Activated T-helper 1 cell treated with anti-CD3 and anti-CD28 coated beads, Interleukin-2, amount 50 U/mL, for 16 hours (primary cell): ENCODE results near the gene CFAP20DC.
"Not testable (repeated sequence)": the region's sequence is repeated elsewhere in the genome, so short reads cannot be mapped to it uniquely, and the experiment has no call there.

Experiments
- DNase-seq, 2 donors: peaks; one replicate each; pipeline ENCODE4 v3.0.0-alpha.2; 2020; ENCODE audit warnings: low read depth in 1 of 2, low spot score in 1 of 2

CFAP20DC gene

DNA sequence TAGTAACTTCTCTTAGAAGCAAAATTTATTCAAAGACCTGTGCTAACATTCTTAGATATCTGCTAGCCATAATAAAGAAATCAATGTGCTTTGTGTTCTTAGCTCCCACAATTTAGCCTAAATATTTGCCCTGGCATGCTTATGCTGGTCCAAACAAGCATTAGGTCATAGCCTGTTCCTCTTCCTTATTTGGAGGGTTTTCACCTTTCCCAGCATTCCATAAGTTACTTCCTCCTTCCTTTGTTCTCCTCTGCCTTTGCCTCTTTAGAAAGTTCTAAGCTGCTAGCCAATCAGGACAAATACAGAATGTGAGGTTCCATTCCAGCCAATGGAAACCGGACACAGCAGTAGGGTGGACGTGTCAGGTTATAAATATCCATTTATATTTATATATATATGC, 345.5 kb downstream of the CFAP20DC start:
- not testable (repeated sequence) for DNase-seq

- no peak for DNase-seq
Observed at GRCh38 chr3:58698246-58698645, 351.6 kb downstream of the CFAP20DC start.

DNA sequence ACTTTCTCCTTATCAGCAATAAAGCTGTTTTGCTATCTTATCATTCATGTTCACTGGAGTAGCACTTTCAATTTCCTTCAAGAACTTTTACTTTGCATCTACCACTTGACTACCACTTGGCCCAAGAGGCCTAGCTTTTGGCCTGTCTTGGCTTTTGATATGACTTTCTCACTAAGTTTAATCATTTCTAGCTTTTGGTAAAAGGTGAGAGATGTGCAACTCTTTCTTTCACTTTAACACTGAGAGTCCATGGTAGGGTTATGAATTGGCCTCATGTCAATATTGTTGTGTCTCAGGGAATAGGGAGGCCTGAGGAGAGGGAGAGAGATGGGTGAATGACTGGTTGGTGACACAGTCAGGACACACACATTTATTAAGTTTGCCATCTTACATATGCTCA, 352.3 kb downstream of the CFAP20DC start:
- DNase-seq, result no peak

DNA sequence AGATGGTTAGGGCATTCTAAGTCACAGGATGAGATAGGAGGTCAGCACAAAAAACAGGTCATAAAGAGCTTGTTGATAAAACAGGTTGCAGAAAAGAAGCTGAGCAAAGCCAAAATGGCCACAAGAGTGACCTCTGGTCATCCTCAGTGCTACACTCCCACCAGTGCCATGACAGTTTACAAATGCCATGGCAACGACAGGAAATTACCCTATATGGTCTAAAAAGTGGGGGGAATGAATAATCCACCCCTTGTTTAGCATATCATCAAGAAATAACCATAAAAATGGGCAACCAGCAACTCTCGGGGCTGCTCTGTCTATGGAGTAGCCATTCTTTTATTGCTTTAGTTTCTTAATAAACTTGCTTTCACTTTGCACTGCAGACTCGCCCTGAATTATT, 353.0 kb downstream of the CFAP20DC start:
- DNase-seq, result not testable (repeated sequence)

- DNase-seq, result no peak
Observed at GRCh38 chr3:58696093-58696492, 353.7 kb downstream of the CFAP20DC start.

DNA sequence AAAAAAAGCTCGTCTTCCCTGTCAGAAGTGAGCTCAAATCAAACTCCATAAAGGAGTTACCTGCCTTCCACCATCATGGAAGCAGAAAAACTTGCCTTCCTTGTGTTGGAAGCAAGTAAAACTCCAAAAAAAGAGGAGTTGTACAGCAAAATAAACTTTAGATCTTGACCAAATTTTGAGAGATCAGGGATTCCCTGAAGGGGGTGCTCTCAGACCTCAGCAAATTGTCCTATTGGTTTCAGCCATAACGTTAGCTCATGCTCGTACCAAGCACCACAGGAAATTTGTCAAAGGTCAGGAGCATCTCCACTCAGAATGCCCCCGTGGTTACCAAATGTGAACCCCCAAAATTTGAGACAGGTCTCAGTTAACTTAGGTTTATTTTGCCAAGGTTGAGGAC, 354.5 kb downstream of the CFAP20DC start:
- not testable (repeated sequence) for DNase-seq

DNA sequence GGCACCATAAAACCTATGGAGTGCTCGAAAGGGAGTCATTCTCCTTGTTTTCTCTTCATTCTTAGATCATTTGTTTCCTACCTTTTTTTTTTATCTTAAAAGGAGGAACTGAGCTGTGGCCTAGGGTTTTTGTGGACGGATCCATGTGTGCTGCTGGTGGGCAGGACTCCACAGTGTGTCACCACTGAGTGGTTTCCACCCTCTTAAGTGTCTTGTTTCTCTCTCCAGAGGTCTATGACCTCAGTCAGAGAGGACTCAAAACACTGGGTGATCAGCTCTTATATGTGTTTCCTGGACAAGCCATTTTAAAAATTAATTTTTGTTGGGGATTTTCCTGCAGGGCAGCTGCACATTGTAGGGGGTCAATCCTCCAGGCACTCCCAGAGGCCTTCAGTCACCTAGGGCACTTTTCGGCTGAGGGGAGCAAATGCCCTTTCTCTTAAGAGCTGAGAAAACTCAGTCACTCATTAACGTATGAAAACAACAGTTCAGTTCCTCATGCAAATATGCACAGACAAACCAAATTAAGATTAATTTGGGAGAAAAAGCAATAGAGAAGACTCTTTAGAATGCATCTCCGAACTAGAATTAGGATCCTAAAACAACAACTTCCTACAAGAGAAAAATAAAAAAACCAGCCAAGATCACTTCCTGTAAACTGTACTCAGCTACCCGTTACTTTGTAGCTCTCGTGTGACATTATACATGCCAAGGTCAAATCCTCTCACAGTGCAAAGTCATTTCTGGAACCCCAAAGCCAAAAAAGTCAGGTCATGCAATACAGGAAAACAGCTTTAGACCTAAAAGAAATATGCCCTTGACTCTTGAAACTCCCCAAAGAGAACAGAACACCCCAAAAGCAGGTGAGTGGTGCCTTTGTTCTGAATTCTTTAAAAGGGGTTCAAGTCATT, 355.6 kb downstream of the CFAP20DC start:
- DNase-seq, result no peak

- DNase-seq, result no peak
Observed at GRCh38 chr3:58692484-58692883, 357.3 kb downstream of the CFAP20DC start.
